Ectodermal cell (in vitro differentiated cells): ENCODE measurements around the gene NQO2. TPM values are rescaled to one million over a fixed set of nuclear protein-coding genes. Genes with fewer than 3 reads are reported as not detected.
A peak's percentile ranks its signal among the peaks of the same experiment; 100 is the strongest.

ENCODE experiments used
- H3K27ac ChIP-seq: 2 replicates; pipeline ENCODE4 v1.7.0; 2013; ENCODE audit warnings: mild to moderate bottlenecking, low read depth, low read length; ENCODE audit not compliant: insufficient read depth, poor library complexity, severe bottlenecking
- H3K27me3 ChIP-seq: 2 replicates; pipeline ENCODE4 v1.7.0; 2013; ENCODE audit warnings: mild to moderate bottlenecking, low read length; ENCODE audit not compliant: insufficient read depth, control insufficient read depth, poor library complexity, severe bottlenecking
- H3K36me3 ChIP-seq: one replicate; pipeline ENCODE4 v1.7.0; 2013; ENCODE audit warnings: low read length; ENCODE audit not compliant: control insufficient read depth, insufficient read depth
- H3K4me1 ChIP-seq: one replicate; pipeline ENCODE4 v1.7.0; 2013; ENCODE audit warnings: low read length; ENCODE audit not compliant: control insufficient read depth, insufficient read depth
- H3K4me3 ChIP-seq: 2 replicates; pipeline ENCODE4 v1.7.0; 2013; ENCODE audit warnings: low read depth, low read length, control low read depth; ENCODE audit not compliant: insufficient read depth
- H3K9me3 ChIP-seq: 2 replicates; pipeline ENCODE4 v1.7.0; 2013; ENCODE audit warnings: mild to moderate bottlenecking, low read length, moderate library complexity; ENCODE audit not compliant: control insufficient read depth
- WGBS, 2 experiments: methylation state at CpG; one replicate each; pipeline ENCODE4 v1.1.7; 2013; ENCODE audit warnings: missing lambda C conversion rate in 2 of 2; 5-methylcytosine and 5-hydroxymethylcytosine counted together
- polyA plus RNA-seq, 4 experiments: library from polyadenylated mRNA; stranded (reverse); fragments of 50-300 nt; gene quantifications; one replicate each; pipeline ENCODE4 v1.2.3, GENCODE V29; 2013

NQO2 gene
- 56.2 TPM for polyA plus RNA-seq (2013, experiment 1 of 4)
- 49.6 TPM for polyA plus RNA-seq (2013, experiment 2 of 4)
- polyA plus RNA-seq (2013, experiment 3 of 4): 43.8 TPM
- 42.5 TPM for polyA plus RNA-seq (2013, experiment 4 of 4)

DNA sequence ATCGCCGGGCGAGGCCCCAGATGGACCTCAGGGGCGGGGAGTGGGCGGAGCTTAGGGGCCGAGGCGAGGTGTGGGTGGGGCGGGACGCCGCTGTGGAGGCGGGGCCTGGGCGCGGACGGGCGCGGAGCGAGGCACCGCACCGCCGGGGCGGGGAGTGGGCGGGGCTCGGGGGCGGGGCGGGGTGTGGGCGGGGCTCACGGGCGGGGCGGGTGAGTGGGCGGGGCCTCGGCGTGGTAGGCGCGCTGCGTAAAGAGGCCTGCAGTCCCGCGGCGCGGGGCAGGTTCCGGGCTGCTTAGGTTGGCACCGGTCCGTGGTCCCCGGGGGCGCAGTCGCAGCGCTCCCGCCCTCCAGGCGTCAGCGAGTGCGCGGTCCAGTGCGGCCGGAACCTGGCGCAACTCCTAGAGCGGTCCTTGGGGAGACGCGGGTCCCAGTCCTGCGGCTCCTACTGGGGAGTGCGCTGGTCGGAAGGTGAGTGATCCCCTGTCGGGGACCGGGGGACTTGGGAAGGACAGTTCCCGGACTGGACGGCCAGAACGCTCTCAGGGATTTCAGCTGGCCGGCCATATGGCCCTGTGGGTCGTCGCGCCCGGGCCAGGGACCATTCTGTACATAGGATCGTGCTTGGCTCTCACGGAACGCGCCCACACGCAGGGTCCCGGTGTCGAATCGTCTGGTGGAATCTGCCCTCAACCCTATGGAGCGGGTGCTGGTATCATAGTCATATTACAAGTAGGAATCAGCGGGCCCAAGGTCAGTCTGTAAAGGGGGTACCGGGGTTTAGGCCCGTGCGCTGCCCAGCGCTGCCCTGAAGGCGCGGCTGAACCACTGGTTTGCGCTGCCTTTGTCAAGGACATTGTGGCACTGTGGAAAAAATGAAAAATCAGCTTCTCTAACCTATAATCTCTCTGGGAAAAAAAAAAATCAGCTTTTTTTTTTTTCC lies at the start of gene NQO2:
TSS of gene NQO2 (plus strand) at position 277 of the 940 bp plus-strand sequence. CDS start 6,659 bp downstream, outside the sequence.
- 1 to 2% methylated on average over 84 to 87 of the region's 87 CpGs for WGBS, 2 experiments
- Histone ChIP-seq H3K36me3 (no peaks in the 10 kb centered on the region), H3K4me1 (peaks cover 8% of the 10 kb centered on the region), H3K27me3 (peaks cover 13% of the 10 kb centered on the region), H3K27ac (peak within 1 kb of the TSS; percentile 2), H3K4me3 (peak within 1 kb of the TSS; percentile 75), H3K9me3 (no peaks in the 10 kb centered on the region)

- H3K36me3 ChIP-seq: no peaks in the 10 kb centered on the region
- H3K4me3 ChIP-seq: no peak overlapping the region
- 92 to 94% methylated on average over 12 of the region's 12 CpGs for WGBS, 2 experiments
- H3K27me3 ChIP-seq: no peaks in the 10 kb centered on the region
- H3K27ac ChIP-seq: no peak overlapping the region
- no peaks in the 10 kb centered on the region for H3K4me1 ChIP-seq
- no peaks in the 10 kb centered on the region for H3K9me3 ChIP-seq
Observed at GRCh38 chr6:2950713-2951112, 49.0 kb upstream of the NQO2 start.

- 83 to 86% methylated on average over 7 to 8 of the region's 8 CpGs for WGBS, 2 experiments
- no peaks in the 10 kb centered on the region for H3K4me1 ChIP-seq
- H3K27ac ChIP-seq: no peak overlapping the region
- H3K36me3 ChIP-seq: no peaks in the 10 kb centered on the region
- H3K4me3 ChIP-seq: no peak overlapping the region
- no peaks in the 10 kb centered on the region for H3K9me3 ChIP-seq
- H3K27me3 ChIP-seq: no peaks in the 10 kb centered on the region
Observed at GRCh38 chr6:2951728-2952127, 48.0 kb upstream of the NQO2 start.

GRCh38 chr6:2952557-2953095 lies 47.1 kb upstream of the NQO2 start:
- H3K9me3 ChIP-seq: no peaks in the 10 kb centered on the region
- H3K36me3 ChIP-seq: no peaks in the 10 kb centered on the region
- no peak overlapping the region for H3K4me3 ChIP-seq
- H3K4me1 ChIP-seq: no peaks in the 10 kb centered on the region
- 24 to 25% methylated on average over 27 of the region's 27 CpGs for WGBS, 2 experiments
- H3K27me3 ChIP-seq: no peaks in the 10 kb centered on the region
- H3K27ac ChIP-seq: no peak overlapping the region

DNA sequence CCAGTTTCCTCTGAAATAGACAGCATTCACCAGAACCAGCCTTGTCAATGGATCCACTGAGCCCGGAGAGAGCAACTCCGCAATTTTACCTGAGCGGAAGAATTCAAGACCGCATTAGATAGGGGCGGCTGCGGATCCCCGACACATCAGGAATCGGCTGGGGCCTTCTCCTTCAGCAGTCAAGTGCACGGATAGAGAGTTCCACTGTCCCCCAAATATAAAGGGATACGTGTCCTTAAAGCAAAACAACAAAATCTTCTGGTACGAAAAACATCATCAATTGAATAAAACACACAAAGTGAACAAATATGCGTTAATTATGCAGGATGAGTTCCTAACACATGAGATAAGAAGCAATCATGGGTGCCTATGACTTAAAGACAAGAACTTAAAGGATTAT lies 46.6 kb upstream of the NQO2 start:
- Histone ChIP-seq H3K27ac (no peak overlapping the region), H3K36me3 (no peaks in the 10 kb centered on the region), H3K4me1 (no peaks in the 10 kb centered on the region), H3K9me3 (no peaks in the 10 kb centered on the region), H3K4me3 (no peak overlapping the region), H3K27me3 (no peaks in the 10 kb centered on the region)
- 93 to 94% methylated on average over 12 of the region's 12 CpGs for WGBS, 2 experiments

- Histone ChIP-seq H3K4me1 (peaks cover 13% of the 10 kb centered on the region), H3K9me3 (no peaks in the 10 kb centered on the region), H3K27me3 (no peaks in the 10 kb centered on the region), H3K36me3 (no peaks in the 10 kb centered on the region), H3K4me3 (no peak overlapping the region), H3K27ac (no peak overlapping the region)
- WGBS, 2 experiments: 92 to 95% methylated on average over 5 of the region's 5 CpGs
Observed at GRCh38 chr6:2956930-2957685, 42.6 kb upstream of the NQO2 start.

- Histone ChIP-seq H3K36me3 (no peaks in the 10 kb centered on the region), H3K27me3 (no peaks in the 10 kb centered on the region), H3K27ac (no peak overlapping the region), H3K9me3 (no peaks in the 10 kb centered on the region), H3K4me3 (no peak overlapping the region), H3K4me1 (peaks cover 13% of the 10 kb centered on the region)
- 89 to 92% methylated on average over 11 of the region's 11 CpGs for WGBS, 2 experiments
Observed at GRCh38 chr6:2957696-2958330, 41.9 kb upstream of the NQO2 start.

DNA sequence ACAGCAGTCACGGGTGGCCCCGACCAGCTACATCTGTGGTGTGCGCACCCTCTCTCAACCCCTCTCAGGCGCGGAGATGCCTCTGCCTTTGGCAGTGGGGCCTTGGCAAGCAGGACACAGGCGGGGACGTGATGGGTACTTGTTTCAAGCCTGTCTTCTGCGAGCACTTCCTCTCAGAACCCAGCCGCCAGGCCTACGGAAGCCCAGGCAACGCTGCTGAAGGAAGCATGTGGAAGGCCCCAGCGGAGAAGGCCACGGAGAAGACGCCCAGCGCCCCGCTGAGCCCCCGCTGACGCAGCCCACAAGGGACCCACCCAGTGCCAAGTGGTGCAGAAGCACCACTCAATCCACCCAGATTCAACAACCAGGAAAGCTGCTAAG lies 41.4 kb upstream of the NQO2 start:
- 93 to 95% methylated on average over 18 of the region's 18 CpGs for WGBS, 2 experiments
- Histone ChIP-seq H3K9me3 (no peaks in the 10 kb centered on the region), H3K36me3 (no peaks in the 10 kb centered on the region)

GRCh38 chr6:2958776-2959175 lies 40.9 kb upstream of the NQO2 start:
- H3K9me3 ChIP-seq: no peaks in the 10 kb centered on the region
- H3K4me3 ChIP-seq: no peak overlapping the region
- H3K27ac ChIP-seq: no peak overlapping the region
- H3K27me3 ChIP-seq: no peaks in the 10 kb centered on the region
- H3K4me1 ChIP-seq: peaks cover 13% of the 10 kb centered on the region
- WGBS, 2 experiments: 94 to 99% methylated on average over 9 of the region's 9 CpGs
- H3K36me3 ChIP-seq: no peaks in the 10 kb centered on the region

More for the DNA sequence above, 41.4 kb upstream of the NQO2 start:
- no peak overlapping the region for H3K27ac ChIP-seq
- H3K4me1 ChIP-seq: peaks cover 13% of the 10 kb centered on the region
- H3K4me3 ChIP-seq: no peak overlapping the region
- H3K27me3 ChIP-seq: no peaks in the 10 kb centered on the region
